Nephron (organoid): ENCODE measurements around the gene KNCN.

ENCODE experiments used
- H3K27ac Mint-ChIP-seq, 3 experiments: 2 replicates each; pipeline ENCODE4 v1.8.0; 2020; ENCODE audit warnings: mixed read lengths in 3 of 3, mild to moderate bottlenecking in 2 of 3, moderate library complexity in 1 of 3
- H3K27me3 Mint-ChIP-seq: 2 replicates; pipeline ENCODE4 v1.8.0; 2021; ENCODE audit warnings: low read depth, mild to moderate bottlenecking, moderate library complexity, mixed read lengths
- H3K36me3 Mint-ChIP-seq: 2 replicates; pipeline ENCODE4 v1.8.0; 2020; ENCODE audit warnings: low read depth, mixed read lengths
- H3K4me1 Mint-ChIP-seq: 2 replicates; pipeline ENCODE4 v1.8.0; 2020; ENCODE audit warnings: mixed read lengths
- H3K4me3 Mint-ChIP-seq, 3 experiments: 2 replicates each; pipeline ENCODE4 v1.8.0; 2020; ENCODE audit warnings: mild to moderate bottlenecking in 3 of 3, mixed read lengths in 3 of 3, moderate library complexity in 2 of 3
- H3K9me3 Mint-ChIP-seq: 2 replicates; pipeline ENCODE4 v1.8.0; 2020; ENCODE audit warnings: mixed read lengths
- CTCF ChIP-seq, 3 experiments: fragments of 200-600 bp; sonication (generic); IDR thresholded peaks; one replicate each; pipeline ENCODE4 v1.5.0; 2021; ENCODE audit warnings: antibody characterized with exemption in 3 of 3; ENCODE audit not compliant: unreplicated experiment in 3 of 3

Gene KNCN

GRCh38 chr1:46527474-46528296 lies 23.8 kb downstream of the KNCN start:
- Mint-ChIP-seq H3K36me3 (no peaks in the 10 kb centered on the region), H3K4me3 (no peak overlapping the region), H3K27me3 (peaks cover 96% of the 10 kb centered on the region), H3K9me3 (no peaks in the 10 kb centered on the region), H3K4me1 (peaks cover 26% of the 10 kb centered on the region), H3K27ac (no peak overlapping the region)
- TF ChIP-seq CTCF (IDR thresholded peaks at IDR 0.05; ENCODE audit: unreplicated experiment in 3 of 3), result peak; percentile 78 to 86 (median 86)

- Mint-ChIP-seq H3K27ac (no peak overlapping the region), H3K9me3 (no peaks in the 10 kb centered on the region)
- no peak for TF ChIP-seq CTCF (IDR thresholded peaks at IDR 0.05; ENCODE audit: unreplicated experiment in 3 of 3)
These were observed 24.7 kb downstream of the KNCN start for GRCh38 chr1:46526691-46527291.

GRCh38 chr1:46526013-46526690 lies 25.3 kb downstream of the KNCN start:
- H3K4me1 Mint-ChIP-seq, result peaks cover 35% of the 10 kb centered on the region
- no peak for TF ChIP-seq CTCF (IDR thresholded peaks at IDR 0.05; ENCODE audit: unreplicated experiment in 3 of 3)
- H3K36me3 Mint-ChIP-seq, result no peaks in the 10 kb centered on the region
- H3K27ac Mint-ChIP-seq, result no peak overlapping the region
- no peak overlapping the region for H3K4me3 Mint-ChIP-seq
- peaks cover 93% of the 10 kb centered on the region for H3K27me3 Mint-ChIP-seq
- H3K9me3 Mint-ChIP-seq, result no peaks in the 10 kb centered on the region

More at GRCh38 chr1:46526691-46527291, 24.7 kb downstream of the KNCN start:
- H3K4me3 Mint-ChIP-seq, result no peak overlapping the region
- peaks cover 96% of the 10 kb centered on the region for H3K27me3 Mint-ChIP-seq
- no peaks in the 10 kb centered on the region for H3K36me3 Mint-ChIP-seq
- peaks cover 34% of the 10 kb centered on the region for H3K4me1 Mint-ChIP-seq

- Mint-ChIP-seq H3K9me3 (no peaks in the 10 kb centered on the region), H3K36me3 (no peaks in the 10 kb centered on the region), H3K27ac (no peak overlapping the region), H3K4me1 (peaks cover 39% of the 10 kb centered on the region), H3K27me3 (peaks cover 88% of the 10 kb centered on the region), H3K4me3 (no peak overlapping the region)
- no peak for TF ChIP-seq CTCF (IDR thresholded peaks at IDR 0.05; ENCODE audit: unreplicated experiment in 3 of 3)
These were observed 26.0 kb downstream of the KNCN start for GRCh38 chr1:46525253-46525983.

GRCh38 chr1:46524843-46525242 lies 26.6 kb downstream of the KNCN start:
- H3K4me3 Mint-ChIP-seq, result no peak overlapping the region
- no peaks in the 10 kb centered on the region for H3K36me3 Mint-ChIP-seq
- peaks cover 43% of the 10 kb centered on the region for H3K4me1 Mint-ChIP-seq
- no peaks in the 10 kb centered on the region for H3K9me3 Mint-ChIP-seq
- no peak for TF ChIP-seq CTCF (IDR thresholded peaks at IDR 0.05; ENCODE audit: unreplicated experiment in 3 of 3)
- H3K27me3 Mint-ChIP-seq, result peaks cover 86% of the 10 kb centered on the region
- H3K27ac Mint-ChIP-seq, result no peak overlapping the region
